A172 (cell line): ENCODE measurements around the gene SMIM11. TPM values are rescaled to one million over a fixed set of nuclear protein-coding genes. Genes with fewer than 3 reads are reported as not detected.
"Not testable (repeated sequence)": the region's sequence is repeated elsewhere in the genome, so short reads cannot be mapped to it uniquely, and the experiment has no call there.

Experiments used
- DNase-seq: peaks from one replicate; pipeline ENCODE4 v3.0.0-alpha.2; 2015; ENCODE audit warnings: low spot score
- total RNA-seq: library from RNA; depleted of rRNA; stranded (reverse); fragments of >200 nt; shearing (Covaris generic); gene quantifications from 2 replicates; pipeline ENCODE4 v1.2.3, GENCODE V29; 2014; rRNA removed

Gene SMIM11
- total RNA-seq, 1 experiment from 2014 or later: 3.4 TPM

DNA sequence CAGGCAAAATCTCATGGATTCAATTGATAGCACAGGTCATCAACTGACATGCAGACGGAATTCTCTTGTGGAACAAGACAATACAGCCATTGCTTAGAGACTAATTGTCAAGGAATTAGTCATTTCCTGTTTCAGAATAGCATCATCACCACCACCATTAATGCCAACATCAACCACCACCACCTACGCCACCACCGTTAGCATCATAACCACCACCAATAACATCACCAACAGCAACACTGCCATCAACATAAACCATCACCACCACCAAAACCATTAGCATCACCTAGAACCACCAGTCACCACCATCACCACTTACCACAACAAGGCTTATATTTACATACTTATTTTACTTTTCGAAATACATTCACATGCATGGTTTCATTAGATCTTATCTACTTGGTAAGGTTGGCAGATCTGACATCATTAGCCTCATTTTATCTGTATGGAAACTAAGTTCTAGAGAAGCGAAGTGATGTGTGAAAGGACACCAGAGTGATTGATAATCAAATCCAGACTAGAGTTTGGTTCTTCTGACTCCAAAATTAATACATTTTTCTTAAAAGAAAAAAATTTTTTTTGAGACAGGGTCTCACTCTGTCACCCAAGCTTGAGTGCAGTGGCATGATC lies 42.3 kb downstream of the SMIM11 start:
- not testable (repeated sequence) for DNase-seq

GRCh38 chr21:34423805-34424204 lies 48.5 kb downstream of the SMIM11 start, which contains the start of gene SMIM34:
Gene SMIM34 (minus strand): TSS chr21:34423951. CDS start chr21:34423839, 112 bp downstream.
- not testable (repeated sequence) for DNase-seq

DNA sequence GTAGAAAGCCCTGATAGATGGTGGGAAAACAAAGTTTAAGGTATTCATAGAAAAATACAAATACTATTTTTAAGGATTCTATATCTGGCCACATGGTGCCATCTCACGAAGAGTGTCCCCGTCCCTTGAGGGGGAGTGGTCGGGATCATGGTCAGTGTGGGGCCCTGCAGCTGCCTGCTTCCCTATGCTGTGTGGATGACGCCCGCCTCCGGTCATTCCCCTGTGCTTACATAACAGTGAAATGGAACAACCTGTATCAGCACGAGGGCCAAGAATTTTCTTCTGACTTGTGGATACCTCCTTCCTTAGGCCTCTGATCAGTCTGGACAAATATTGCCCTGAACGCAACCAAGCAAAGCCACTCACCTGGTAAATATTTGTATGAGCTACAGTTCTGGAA lies 52.0 kb downstream of the SMIM11 start:
- not testable (repeated sequence) for DNase-seq

DNA sequence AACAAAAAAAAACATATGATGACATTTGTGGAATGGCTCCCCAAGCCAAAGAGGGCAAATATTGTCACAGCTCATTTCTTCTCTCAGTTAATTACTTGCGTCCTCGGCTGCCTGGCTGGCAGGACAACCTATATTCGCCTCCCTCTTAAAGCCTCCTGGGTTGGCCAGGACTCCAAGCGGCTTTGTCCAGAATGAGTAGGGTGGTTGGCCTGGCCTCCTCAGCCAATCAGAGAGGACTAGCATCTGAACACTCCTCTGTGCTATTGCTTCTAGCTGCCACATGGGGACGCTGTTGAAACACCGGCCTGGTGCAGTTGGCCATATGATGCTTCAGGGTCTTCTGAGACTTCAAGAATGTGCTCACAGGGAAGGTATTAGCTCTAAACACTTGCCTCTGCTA lies 53.1 kb downstream of the SMIM11 start:
- not testable (repeated sequence) for DNase-seq

DNA sequence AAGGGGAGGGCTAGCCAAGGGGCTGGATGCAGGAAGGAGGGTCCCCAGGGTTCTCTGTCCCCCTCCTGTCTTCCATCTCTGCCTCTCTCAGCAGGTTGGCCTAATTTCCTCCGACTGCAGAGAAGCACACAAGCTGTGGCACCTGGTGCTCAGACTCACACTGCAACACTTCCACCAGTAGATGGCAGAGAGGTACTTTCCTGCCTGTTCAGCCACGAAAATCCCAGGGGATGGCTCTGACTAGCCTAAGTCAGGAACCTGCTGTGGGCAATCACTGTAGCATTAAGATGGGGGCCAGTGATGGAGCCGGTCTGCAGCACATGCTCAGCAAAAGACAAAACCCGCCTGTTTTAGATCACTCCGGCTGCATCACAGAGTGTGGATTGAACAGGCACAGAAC lies 54.4 kb downstream of the SMIM11 start:
- DNase-seq: not testable (repeated sequence)

Other genes starting within 250 kb of the SMIM11 start
- gene KCNE2, start 11.5 kb upstream of the SMIM11 start, total RNA-seq: not detected in 2 replicates
- not detected in 2 replicates for gene SMIM34, start 48.4 kb downstream of the SMIM11 start, total RNA-seq
- gene KCNE1, start 136.7 kb downstream of the SMIM11 start, total RNA-seq: 0.21 TPM in 1 of 2 replicates, not detected in the other
- 56.2 and 61.5 TPM in 2 replicates for gene RCAN1, start 239.6 kb downstream of the SMIM11 start, total RNA-seq